Measurements from ENCODE around the gene STAC. TPM values are rescaled to one million over a fixed set of nuclear protein-coding genes. Genes with fewer than 3 reads are reported as not detected.
"Not testable (repeated sequence)": the region's sequence is repeated elsewhere in the genome, so short reads cannot be mapped to it uniquely, and the experiment has no call there.

The STAC gene
- total RNA-seq, 4 donors from 2014 or later, result 0.28 to 3.8 (median 0.92) TPM

DNA sequence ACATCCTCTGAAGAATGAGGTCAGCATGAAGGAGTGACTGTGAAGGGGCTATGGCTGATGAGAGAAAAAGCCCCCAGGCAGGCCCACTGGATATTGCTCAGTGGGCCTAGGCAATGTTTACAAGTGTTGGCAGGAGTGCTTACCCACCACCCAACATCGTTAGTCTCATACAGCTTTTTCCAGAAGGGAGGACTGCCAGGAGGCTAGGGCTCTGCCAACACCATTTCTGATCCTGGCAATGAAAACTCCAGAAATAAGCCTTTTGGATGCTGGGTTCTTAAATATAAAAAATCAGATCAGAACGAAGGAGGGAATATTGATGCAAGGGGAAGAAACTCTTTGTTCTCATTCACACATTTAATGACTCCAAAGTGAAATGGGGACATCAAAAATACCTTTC, 194.9 kb downstream of the STAC start:
- no peak for DNase-seq (ENCODE audit: low spot score)
- no peak for ATAC-seq (ENCODE audit: low FRiP score)
- TF ChIP-seq, protein P1, sequence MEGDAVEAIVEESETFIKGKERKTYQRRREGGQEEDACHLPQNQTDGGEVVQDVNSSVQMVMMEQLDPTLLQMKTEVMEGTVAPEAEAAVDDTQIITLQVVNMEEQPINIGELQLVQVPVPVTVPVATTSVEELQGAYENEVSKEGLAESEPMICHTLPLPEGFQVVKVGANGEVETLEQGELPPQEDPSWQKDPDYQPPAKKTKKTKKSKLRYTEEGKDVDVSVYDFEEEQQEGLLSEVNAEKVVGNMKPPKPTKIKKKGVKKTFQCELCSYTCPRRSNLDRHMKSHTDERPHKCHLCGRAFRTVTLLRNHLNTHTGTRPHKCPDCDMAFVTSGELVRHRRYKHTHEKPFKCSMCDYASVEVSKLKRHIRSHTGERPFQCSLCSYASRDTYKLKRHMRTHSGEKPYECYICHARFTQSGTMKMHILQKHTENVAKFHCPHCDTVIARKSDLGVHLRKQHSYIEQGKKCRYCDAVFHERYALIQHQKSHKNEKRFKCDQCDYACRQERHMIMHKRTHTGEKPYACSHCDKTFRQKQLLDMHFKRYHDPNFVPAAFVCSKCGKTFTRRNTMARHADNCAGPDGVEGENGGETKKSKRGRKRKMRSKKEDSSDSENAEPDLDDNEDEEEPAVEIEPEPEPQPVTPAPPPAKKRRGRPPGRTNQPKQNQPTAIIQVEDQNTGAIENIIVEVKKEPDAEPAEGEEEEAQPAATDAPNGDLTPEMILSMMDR (IDR thresholded peaks at IDR 0.05), result no peak

DNA sequence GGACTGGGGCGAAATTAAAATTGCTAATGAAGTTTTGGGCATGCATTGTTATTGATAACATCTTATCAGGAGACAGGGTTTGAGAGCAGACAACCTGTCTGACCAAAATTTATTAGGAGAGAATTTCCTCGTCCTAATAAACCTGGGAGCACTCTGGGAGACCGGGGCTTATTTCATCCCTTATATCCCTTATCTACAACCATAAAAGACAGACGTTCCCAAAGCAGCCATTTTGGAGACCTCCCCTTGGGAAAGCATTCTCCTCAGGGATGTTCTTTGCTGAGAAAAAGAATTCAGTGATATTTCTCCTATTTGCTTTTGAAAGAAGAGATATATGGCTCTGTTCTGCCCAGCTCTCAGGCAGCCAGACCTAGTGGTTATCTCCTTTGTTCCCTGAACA, 198.1 kb downstream of the STAC start:
- not testable (repeated sequence) for DNase-seq (ENCODE audit: low spot score); ATAC-seq (ENCODE audit: low FRiP score)

DNA sequence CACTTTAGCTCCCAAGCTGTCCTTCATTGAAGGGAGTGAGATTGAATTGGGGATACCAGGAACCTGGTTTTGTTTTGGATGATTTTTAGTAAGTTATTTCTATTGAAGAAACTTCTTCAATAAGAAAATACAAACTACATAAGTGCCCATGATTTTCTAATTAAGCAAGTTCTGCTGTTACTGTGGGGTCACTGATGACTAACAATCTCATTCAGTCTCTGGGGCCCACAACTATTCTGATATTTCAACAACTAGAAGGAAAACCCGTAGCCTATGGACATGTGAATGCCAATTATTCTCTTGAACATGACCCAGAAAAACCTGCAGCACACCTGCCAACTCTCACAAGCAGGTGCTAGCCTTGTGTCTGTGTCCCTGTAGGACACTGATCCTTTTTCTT, 199.4 kb downstream of the STAC start:
- ATAC-seq (ENCODE audit: low FRiP score) (no peak), DNase-seq (ENCODE audit: low spot score) (no peak)
- TF ChIP-seq, protein P1 (IDR thresholded peaks at IDR 0.05), result no peak

DNA sequence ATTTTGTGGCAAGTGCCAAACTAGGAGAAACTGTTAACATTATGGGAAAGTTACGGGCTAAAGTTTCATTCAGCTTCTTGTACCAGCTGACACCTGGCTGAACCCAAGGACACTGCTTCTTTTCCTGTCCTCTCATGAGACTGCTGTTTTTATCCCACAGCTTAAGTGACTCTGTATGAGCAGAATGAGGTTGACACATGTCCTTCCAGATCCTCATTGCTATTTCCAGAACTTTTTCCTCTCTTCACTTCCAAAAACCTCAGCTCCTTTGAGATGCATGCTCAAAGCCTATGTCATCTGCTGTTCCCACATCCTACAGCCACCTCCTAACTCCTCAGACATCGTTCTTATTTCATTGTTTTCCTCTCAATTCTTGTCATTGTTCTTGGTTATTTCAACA, 200.4 kb downstream of the STAC start:
- DNase-seq (ENCODE audit: low spot score), result no peak
- TF ChIP-seq, protein P1 (IDR thresholded peaks at IDR 0.05), result no peak
- ATAC-seq (ENCODE audit: low FRiP score), result no peak

DNA sequence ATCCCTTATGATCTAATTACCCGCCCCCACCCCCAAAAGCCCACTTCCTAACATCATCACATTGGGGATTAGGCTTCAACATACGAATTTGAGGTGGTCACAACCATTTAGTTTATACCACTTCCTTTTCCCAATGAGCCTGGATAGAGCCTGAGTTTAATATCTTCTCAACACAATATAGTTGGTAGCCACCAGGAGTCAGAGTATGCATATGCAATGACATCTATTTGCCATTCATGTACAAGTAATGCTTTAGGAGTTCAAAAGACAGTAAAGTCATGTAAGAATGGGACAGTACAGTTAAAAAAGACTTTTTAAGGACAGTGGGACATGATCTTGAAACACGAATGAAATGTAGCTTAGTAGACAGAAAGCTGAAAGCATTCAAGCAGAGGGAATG, 211.7 kb downstream of the STAC start:
- no peak for DNase-seq (ENCODE audit: low spot score)

DNA sequence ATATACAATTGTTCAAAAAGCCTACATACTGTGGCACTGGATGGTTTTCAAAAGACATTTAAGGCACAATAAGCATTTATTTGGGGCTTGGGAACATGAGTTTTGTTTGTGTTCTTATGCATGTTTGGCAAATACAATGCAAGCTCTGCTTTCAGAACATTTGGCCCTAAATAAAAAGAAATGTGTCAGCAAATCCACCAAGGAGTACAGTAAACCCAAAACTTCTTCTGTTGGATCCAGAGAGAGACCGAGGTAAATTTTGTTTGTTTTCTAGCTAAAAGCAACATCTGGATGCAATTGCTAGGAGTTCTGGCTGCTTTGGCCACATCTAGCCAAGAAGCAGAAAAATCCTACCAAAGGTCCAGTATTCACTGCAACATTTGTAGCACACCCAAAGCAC, 215.2 kb downstream of the STAC start:
- TF ChIP-seq, protein P1 (IDR thresholded peaks at IDR 0.05), result no peak
- ATAC-seq (ENCODE audit: low FRiP score) (no peak), DNase-seq (ENCODE audit: low spot score) (no peak)

More for the DNA sequence above, 211.7 kb downstream of the STAC start:
- ATAC-seq (ENCODE audit: low FRiP score), result no peak
- TF ChIP-seq, protein P1 (IDR thresholded peaks at IDR 0.05), result no peak

DNA sequence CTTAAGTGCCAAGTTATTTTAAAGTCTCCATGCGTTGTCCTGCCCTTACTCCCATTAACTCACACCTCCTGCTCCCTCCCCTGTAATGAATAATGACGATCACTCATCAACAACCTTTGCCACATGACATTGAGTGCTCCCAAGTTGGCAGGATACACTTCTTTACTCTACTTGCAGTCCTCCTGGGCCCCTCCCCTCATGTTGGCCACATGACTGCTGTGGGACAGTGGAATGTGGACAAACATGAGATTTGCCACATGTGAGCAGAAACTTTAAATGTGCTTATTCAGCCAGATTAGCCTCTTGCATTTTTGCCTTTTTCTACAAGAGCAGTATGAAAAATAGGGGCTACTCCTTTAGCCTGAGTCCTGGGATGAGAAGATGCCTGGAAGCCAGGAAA, 216.1 kb downstream of the STAC start:
- ATAC-seq (ENCODE audit: low FRiP score), result no peak
- TF ChIP-seq, protein P1 (IDR thresholded peaks at IDR 0.05), result no peak

DNA sequence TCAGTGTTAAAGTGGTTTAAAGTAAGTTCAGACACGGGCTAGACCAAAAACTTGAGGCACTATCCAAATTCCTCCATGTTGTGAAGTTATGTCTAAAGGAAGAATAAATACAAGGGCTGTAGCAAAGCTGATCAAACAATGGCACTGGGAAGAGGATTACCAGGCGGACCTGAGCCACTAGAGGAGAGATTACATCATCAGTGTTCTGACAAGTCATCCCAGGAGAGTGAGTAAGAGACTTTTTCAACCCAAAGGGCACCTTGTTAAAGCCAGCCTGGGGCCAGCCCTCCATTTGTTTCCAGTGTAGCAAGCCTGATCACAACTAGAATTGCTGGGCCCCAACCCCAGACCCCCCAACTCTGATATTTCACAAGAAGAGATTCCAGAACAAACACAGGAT, 217.1 kb downstream of the STAC start:
- TF ChIP-seq, protein P1 (IDR thresholded peaks at IDR 0.05), result no peak
- DNase-seq (ENCODE audit: low spot score) (no peak), ATAC-seq (ENCODE audit: low FRiP score) (no peak)

More for the DNA sequence above, 216.1 kb downstream of the STAC start:
- DNase-seq (ENCODE audit: low spot score), result no peak
